HG03025 (cell line): ENCODE measurements around the gene ZNG1F.
"Not testable (repeated sequence)": the region's sequence is repeated elsewhere in the genome, so short reads cannot be mapped to it uniquely, and the experiment has no call there.

Source experiments
- ATAC-seq: cut with Tn5 transposase; IDR thresholded peaks from one replicate; pipeline ENCODE4 v1.9.1; 2021; ENCODE audit warnings: mild to moderate bottlenecking, moderate library complexity; ENCODE audit not compliant: unreplicated experiment, low FRiP score

Gene ZNG1F

GRCh38 chr9:41189217-41189616 lies at the start of gene ZNG1F:
ZNG1F (minus strand) TSS chr9:41189317; CDS start chr9:41189258, 59 bp downstream.
- not testable (repeated sequence) for ATAC-seq

GRCh38 chr9:41237110-41237749 lies 48.1 kb upstream of the ZNG1F start:
- ATAC-seq = not testable (repeated sequence)

- ATAC-seq = not testable (repeated sequence)
These were observed 47.5 kb upstream of the ZNG1F start for GRCh38 chr9:41236486-41237109.

GRCh38 chr9:41234811-41235805 lies 46.0 kb upstream of the ZNG1F start:
- peak; percentile 99 for ATAC-seq

DNA sequence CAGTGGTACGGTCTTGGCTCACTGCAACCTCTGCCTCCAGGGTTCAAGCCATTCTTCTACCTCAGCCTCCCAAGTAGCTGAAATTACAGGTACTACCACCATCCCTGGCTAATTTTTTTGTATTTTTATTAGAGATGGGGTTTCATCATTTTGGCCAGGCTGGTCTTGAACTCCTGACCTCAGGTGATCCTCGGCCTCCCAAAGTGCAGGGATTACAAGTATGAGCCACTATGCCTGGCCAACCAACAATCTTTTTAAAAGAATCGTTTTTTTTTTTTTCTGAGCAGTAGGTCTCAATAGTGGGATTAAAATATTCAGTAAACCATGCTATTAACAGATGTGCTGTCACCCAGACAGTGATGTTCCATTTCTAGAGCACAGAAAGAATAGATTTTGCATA lies 45.1 kb upstream of the ZNG1F start:
- peak; percentile 18 for ATAC-seq

DNA sequence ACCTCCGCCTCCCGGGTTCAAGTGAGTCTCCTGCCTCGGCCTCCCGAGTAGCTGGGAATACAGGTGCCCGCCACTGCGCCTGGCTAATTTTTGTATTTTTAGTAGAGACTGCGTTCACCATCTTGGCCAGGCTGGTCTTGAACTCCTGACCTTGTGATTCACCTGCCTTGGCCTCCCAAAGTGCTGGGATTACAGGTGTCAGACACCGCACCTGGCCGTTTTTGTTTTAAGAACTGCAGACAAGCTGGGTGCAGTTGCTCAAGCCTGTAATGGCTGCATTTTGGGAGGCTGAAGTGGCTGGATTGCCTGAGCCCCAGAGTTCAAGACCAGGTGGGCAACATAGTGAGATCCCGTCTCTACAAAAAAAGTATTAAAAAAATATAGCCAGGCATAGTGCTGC lies 43.2 kb upstream of the ZNG1F start:
- ATAC-seq = not testable (repeated sequence)

DNA sequence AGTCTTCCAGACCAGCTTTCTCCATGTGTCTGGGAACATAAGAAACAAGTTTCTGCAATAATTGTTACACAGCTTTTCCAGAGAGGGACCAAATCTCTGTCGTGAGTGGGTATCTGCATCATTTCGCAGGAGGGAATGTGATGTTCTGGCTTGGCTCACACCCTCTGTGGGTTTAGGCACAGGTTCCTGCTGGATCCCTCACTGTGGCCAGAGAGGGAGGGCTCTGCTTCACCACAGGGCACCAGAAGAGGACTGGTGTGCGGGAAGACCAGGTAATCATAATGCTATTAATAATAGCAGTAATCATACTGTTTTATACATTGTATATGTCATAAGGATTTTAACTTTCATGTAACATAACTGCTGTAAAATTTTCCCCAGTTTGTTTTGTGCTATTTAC lies 41.3 kb upstream of the ZNG1F start:
- ATAC-seq = not testable (repeated sequence)

- no peak for ATAC-seq
These were observed 40.6 kb upstream of the ZNG1F start for GRCh38 chr9:41229408-41230401.

DNA sequence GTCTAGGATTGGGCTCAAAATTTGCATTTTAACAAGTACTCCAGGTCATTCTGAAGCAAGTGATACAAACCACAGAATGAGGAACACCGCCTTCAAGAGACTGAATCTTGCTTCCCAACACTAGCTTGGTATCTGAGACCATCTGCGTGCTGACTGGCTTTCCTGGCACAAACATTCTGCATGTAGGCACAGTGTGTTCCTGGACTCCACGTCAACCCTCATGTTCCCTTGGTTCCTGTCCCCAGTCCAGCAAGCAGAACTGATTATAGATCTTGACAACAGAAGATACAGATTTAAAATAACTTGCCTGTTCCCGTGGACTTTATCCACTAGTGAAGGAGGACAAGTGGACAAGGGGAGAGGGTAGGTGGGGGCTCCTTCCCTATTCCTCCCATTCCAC lies 30.7 kb upstream of the ZNG1F start:
- ATAC-seq = not testable (repeated sequence)

- ATAC-seq = not testable (repeated sequence)
These were observed 678 bp downstream of the ZNG1F start for GRCh38 chr9:41188439-41188838.

DNA sequence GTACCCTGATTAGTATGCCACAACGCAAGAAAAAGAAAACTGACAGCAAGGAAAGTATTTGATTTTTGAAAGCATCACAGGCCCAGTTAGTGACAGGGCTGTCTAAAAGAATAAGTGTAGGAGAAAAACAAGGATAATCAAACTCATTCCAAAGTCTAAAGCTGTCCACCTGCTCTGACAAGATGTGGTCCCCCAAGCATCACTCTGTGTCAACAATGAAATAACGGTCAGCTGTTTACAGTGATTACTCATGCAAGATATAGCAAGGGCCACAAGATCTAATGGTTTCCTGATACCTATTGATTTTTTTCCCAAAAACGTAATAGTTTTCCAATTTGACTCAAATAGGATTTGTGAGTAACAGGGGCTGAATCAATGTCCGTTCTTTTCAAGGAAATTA lies 14.1 kb downstream of the ZNG1F start:
- ATAC-seq = not testable (repeated sequence)

GRCh38 chr9:41150116-41150515 lies 39.0 kb downstream of the ZNG1F start:
- not testable (repeated sequence) for ATAC-seq

- ATAC-seq = not testable (repeated sequence)
These were observed 47.2 kb downstream of the ZNG1F start for GRCh38 chr9:41141878-41142277.

GRCh38 chr9:41128581-41128980 lies 60.5 kb downstream of the ZNG1F start, which contains the start of gene FOXD4L6:
FOXD4L6 (minus strand) TSS chr9:41128681; CDS start chr9:41128383, 298 bp downstream.
- ATAC-seq = not testable (repeated sequence)

DNA sequence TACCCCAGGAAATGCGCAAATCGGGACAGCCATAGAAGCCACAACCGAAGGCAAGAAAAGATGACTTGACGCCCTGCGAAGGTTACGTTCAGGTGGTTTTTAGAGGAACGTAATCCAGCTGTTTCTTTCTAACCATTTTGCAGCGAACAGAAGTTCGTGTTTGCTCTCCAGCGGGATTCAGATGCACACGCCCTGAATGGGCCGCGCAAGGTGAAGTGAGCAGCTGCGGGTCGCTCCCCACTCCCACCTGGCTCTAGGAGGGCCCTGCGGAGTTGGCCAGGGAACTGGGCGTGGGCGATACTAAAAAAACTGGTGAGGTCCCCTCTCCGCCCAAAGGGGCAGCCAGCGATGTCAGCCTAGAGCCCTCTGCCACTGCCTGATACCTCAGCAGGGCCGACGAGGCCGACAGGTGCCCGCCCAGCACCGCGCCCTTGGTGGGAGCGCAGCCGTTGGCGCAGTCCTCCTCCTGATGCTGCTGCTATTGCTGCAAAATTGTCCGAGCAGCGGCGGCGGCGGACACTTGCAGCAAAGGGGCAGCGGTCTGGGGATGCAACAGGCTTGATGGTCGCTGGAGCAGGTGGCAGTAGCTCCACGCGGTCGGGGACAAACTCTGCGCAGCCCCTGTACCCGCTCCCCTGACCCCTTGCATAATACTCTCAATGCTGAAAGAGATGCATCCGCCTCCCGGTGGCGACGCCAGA lies 62.2 kb downstream of the ZNG1F start:
- ATAC-seq = not testable (repeated sequence)

DNA sequence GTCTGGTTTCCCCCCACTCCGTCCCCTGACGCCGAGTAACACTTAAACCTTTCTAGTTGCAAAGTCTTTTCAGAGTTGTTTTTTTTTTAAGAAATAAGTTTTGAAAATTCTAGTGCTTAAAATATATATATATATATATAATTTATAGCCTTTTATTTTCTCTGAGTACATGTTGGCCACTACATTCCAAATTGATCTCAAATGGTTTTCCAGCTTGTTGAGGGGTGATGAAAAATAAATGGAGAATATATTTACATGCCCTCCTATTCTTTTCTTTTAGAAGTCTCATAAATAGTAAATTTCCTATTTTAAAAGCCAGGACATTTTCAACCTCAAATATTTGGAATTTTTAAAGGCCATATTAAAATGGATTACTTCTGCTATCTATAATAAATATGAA lies 63.2 kb downstream of the ZNG1F start:
- ATAC-seq = not testable (repeated sequence)

DNA sequence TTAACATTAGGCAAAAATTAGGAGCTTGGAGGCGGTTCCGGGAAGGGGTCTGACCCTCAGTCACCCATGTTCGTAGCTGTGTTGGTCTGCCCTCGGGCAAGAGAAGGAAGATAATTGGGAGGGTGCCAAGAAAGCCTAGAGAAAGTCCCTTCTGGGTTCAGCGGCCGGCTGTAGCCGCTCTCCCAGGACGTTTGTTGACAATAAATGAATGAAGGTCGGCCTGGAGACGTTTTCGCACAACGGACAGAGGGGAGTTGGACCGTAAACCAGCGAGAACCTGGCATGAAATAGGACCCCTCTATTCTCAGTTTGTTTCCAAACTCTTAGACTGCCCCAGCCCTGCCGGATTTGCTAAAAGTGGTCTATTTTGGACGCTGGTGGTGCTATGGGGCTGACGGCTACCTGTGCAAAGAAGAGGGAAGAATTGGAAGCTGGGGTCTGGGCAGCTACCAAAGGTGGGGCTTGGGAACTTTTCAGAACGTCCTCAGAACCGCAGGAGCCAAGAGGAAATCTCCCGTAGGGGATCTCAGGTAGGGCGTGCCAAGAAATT lies 63.9 kb downstream of the ZNG1F start:
- not testable (repeated sequence) for ATAC-seq

DNA sequence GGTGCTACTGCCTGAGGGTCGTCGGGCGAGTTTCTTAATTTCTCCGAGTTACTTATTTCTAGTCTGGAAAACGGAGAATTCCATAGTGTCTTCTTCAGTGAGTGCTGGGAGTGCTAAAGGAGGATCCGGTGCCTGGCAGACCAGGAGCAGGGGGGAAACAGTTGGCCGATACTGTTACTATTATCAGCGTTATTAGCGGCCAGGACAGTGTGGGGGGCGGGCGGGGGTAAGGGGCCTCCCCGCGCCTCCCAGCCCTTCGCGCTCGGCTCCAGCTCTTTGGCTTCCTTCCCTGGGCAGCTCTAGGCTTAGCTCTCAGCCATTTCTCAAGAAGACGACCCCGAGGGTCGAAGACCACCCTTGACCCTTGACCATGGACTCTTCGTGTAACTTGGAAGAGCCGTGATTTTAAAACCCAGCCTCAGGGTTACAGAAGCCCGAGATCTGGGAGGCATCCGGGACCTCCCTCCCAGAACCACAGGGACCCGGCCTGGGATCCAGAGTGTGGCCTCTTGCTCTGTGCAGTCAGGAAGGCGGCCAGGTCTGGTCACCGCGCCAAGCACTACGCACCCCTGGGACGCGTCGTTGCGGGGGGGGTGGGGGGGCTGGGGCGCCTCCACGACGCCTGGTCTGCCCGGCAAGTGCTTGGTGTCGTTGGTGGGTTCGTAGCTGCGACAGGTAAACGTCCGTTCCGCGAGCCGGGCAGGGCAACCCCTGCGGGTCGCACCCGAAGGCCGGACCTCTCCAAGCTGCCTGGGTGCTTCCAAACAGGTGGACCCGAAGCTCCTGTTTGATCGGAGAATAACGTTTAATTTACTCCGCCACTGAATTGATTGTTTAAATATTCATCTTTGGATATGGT lies 64.6 kb downstream of the ZNG1F start:
- ATAC-seq = not testable (repeated sequence)
